Neural cell (in vitro differentiated cells): Measurements from ENCODE around the gene GSG1.

Experiments
- TF ChIP-seq, protein P1 (sequence below): IDR thresholded peaks from 2 replicates; pipeline ENCODE4 v1.6.1; 2012; ENCODE audit warnings: borderline replicate concordance
- TF ChIP-seq, protein P2 (sequence below): fragments of 450-650 bp; IDR thresholded peaks from 2 replicates; pipeline ENCODE4 v1.5.1; 2014; ENCODE audit warnings: antibody characterized with exemption, mild to moderate bottlenecking, moderate library complexity; ENCODE audit not compliant: poor library complexity, severe bottlenecking

DNA sequence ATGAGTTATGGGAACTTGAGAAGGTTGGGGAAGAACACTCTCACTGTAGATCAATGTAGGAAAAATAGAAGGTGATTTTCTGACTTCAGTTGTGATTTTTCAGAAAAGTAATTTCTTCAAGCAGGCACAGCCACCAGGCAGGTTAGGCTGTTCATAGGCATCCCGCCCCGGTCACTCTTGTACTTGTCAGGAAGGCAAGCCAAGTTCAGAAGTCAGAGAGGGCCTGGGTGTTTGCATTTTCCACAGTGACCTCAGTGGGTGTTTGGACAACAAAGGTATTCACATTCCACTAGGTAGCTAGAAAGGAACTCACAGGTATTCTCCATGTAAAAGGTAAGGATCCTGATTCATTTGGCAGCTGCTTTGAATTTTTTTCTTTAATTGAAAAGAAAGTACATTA, 62.2 kb downstream of the GSG1 start:
- TF ChIP-seq, protein P1, sequence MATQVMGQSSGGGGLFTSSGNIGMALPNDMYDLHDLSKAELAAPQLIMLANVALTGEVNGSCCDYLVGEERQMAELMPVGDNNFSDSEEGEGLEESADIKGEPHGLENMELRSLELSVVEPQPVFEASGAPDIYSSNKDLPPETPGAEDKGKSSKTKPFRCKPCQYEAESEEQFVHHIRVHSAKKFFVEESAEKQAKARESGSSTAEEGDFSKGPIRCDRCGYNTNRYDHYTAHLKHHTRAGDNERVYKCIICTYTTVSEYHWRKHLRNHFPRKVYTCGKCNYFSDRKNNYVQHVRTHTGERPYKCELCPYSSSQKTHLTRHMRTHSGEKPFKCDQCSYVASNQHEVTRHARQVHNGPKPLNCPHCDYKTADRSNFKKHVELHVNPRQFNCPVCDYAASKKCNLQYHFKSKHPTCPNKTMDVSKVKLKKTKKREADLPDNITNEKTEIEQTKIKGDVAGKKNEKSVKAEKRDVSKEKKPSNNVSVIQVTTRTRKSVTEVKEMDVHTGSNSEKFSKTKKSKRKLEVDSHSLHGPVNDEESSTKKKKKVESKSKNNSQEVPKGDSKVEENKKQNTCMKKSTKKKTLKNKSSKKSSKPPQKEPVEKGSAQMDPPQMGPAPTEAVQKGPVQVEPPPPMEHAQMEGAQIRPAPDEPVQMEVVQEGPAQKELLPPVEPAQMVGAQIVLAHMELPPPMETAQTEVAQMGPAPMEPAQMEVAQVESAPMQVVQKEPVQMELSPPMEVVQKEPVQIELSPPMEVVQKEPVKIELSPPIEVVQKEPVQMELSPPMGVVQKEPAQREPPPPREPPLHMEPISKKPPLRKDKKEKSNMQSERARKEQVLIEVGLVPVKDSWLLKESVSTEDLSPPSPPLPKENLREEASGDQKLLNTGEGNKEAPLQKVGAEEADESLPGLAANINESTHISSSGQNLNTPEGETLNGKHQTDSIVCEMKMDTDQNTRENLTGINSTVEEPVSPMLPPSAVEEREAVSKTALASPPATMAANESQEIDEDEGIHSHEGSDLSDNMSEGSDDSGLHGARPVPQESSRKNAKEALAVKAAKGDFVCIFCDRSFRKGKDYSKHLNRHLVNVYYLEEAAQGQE: no peak
- TF ChIP-seq, protein P2, sequence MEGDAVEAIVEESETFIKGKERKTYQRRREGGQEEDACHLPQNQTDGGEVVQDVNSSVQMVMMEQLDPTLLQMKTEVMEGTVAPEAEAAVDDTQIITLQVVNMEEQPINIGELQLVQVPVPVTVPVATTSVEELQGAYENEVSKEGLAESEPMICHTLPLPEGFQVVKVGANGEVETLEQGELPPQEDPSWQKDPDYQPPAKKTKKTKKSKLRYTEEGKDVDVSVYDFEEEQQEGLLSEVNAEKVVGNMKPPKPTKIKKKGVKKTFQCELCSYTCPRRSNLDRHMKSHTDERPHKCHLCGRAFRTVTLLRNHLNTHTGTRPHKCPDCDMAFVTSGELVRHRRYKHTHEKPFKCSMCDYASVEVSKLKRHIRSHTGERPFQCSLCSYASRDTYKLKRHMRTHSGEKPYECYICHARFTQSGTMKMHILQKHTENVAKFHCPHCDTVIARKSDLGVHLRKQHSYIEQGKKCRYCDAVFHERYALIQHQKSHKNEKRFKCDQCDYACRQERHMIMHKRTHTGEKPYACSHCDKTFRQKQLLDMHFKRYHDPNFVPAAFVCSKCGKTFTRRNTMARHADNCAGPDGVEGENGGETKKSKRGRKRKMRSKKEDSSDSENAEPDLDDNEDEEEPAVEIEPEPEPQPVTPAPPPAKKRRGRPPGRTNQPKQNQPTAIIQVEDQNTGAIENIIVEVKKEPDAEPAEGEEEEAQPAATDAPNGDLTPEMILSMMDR: no peak
